ENCODE results near the gene B4GALT5.
A peak's percentile ranks its signal among the peaks of the same experiment; 100 is the strongest.

Gene B4GALT5

DNA sequence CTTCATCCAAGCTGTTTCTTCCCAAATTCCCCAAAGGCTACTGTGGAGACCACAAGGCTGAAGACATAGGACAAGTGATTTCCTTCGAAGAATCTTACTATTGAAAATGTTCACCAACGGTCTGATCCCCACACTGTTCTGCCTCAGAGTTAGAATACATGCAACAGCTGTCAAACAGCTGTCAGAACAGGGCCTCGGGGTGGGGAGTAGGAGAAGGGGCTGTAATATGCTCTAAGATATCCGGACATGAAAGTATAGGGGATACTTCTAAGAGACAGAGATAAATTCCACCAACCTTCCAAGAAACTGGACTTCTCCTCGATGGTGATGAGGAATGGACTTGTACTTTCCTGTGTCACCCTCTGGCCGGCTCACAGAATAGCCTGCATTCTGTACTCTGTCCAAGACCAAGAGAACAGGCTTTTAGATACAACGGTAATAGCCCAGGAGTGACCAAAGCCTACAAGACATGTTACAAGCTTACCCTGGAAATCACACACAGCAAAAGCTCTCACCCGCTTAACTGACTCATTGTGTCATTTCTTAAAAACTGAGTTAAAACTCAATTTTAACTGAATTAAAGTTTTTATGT, 76.5 kb downstream of the B4GALT5 start:
- DNase-seq (ENCODE audit: low read depth in 1 of 2, low spot score in 1 of 2) = no peak
- no peak overlapping the region for H3K4me3 ChIP-seq (replicated peaks; ENCODE audit: insufficient read depth, low read length)
- H3K27me3 ChIP-seq (ENCODE audit: insufficient read depth, poor library complexity, severe bottlenecking) = no peaks in the 10 kb centered on the region
- TF ChIP-seq POLR2AphosphoS5 (IDR thresholded peaks at IDR 0.05; ENCODE audit: low read depth) (no peak), GABPA (IDR thresholded peaks at IDR 0.05; ENCODE audit: low read depth) (no peak)
- TF ChIP-seq, protein P1, sequence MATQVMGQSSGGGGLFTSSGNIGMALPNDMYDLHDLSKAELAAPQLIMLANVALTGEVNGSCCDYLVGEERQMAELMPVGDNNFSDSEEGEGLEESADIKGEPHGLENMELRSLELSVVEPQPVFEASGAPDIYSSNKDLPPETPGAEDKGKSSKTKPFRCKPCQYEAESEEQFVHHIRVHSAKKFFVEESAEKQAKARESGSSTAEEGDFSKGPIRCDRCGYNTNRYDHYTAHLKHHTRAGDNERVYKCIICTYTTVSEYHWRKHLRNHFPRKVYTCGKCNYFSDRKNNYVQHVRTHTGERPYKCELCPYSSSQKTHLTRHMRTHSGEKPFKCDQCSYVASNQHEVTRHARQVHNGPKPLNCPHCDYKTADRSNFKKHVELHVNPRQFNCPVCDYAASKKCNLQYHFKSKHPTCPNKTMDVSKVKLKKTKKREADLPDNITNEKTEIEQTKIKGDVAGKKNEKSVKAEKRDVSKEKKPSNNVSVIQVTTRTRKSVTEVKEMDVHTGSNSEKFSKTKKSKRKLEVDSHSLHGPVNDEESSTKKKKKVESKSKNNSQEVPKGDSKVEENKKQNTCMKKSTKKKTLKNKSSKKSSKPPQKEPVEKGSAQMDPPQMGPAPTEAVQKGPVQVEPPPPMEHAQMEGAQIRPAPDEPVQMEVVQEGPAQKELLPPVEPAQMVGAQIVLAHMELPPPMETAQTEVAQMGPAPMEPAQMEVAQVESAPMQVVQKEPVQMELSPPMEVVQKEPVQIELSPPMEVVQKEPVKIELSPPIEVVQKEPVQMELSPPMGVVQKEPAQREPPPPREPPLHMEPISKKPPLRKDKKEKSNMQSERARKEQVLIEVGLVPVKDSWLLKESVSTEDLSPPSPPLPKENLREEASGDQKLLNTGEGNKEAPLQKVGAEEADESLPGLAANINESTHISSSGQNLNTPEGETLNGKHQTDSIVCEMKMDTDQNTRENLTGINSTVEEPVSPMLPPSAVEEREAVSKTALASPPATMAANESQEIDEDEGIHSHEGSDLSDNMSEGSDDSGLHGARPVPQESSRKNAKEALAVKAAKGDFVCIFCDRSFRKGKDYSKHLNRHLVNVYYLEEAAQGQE (IDR thresholded peaks at IDR 0.05; ENCODE audit: insufficient replicate concordance, low read depth) = no peak
- TF ChIP-seq, protein P2, sequence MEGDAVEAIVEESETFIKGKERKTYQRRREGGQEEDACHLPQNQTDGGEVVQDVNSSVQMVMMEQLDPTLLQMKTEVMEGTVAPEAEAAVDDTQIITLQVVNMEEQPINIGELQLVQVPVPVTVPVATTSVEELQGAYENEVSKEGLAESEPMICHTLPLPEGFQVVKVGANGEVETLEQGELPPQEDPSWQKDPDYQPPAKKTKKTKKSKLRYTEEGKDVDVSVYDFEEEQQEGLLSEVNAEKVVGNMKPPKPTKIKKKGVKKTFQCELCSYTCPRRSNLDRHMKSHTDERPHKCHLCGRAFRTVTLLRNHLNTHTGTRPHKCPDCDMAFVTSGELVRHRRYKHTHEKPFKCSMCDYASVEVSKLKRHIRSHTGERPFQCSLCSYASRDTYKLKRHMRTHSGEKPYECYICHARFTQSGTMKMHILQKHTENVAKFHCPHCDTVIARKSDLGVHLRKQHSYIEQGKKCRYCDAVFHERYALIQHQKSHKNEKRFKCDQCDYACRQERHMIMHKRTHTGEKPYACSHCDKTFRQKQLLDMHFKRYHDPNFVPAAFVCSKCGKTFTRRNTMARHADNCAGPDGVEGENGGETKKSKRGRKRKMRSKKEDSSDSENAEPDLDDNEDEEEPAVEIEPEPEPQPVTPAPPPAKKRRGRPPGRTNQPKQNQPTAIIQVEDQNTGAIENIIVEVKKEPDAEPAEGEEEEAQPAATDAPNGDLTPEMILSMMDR (IDR thresholded peaks at IDR 0.05; ENCODE audit: insufficient read depth, low read length) = no peak
- no peak overlapping the region for H3K27ac ChIP-seq (replicated peaks)

DNA sequence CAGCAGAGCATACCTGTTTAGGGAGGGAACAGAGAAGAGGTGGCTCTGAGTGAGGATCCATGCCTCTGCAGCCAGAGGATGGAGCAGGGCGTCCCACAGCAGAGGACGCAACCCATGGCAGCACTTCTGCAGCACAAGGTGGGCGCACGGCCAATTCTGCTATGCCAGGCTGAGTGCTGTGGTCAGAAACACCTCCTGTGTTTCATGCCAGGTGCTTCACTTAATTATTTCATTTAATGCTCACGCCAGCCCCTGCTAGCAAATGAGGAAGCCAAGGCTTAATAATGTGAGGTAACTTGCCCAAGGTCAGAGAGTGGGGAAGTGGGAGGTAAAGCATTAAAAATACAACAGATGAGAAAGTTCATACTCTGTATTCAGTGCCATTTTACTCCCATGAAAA, 77.2 kb downstream of the B4GALT5 start:
- H3K27ac ChIP-seq (replicated peaks) = no peak overlapping the region
- DNase-seq (ENCODE audit: low read depth in 1 of 2, low spot score in 1 of 2) = peak in 1 of 2 experiments; percentile 21
- no peaks in the 10 kb centered on the region for H3K27me3 ChIP-seq (ENCODE audit: insufficient read depth, poor library complexity, severe bottlenecking)
- H3K4me3 ChIP-seq (replicated peaks; ENCODE audit: insufficient read depth, low read length) = no peak overlapping the region
- TF ChIP-seq SPI1 (IDR thresholded peaks at IDR 0.05; ENCODE audit: borderline replicate concordance, low read depth) = peak; percentile 92
- TF ChIP-seq, protein P1 (IDR thresholded peaks at IDR 0.05; ENCODE audit: insufficient replicate concordance, low read depth) = no peak
- TF ChIP-seq GABPA (IDR thresholded peaks at IDR 0.05; ENCODE audit: low read depth) = no peak

DNA sequence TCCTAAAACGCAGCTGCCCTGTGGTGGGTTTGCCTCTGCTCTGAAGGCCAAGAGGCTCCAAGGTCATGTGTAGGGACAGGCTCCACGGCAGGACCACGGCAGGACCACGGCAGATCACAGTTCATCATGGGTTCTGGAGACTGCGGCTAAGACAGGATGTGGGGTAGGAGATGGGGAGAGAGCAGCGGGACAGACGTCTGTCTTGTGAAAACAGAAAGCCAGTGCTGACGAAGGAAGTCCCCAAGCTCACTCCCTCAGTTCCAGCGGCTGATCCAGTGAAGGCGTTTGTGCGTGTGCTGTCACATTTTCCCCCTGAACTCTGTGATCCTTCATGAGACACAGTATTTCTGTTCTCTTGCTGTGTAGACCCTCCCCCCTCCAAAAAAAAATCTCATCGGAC, 77.8 kb downstream of the B4GALT5 start:
- Histone ChIP-seq H3K27ac (replicated peaks) (no peak overlapping the region), H3K27me3 (ENCODE audit: insufficient read depth, poor library complexity, severe bottlenecking) (no peaks in the 10 kb centered on the region), H3K4me3 (replicated peaks; ENCODE audit: insufficient read depth, low read length) (no peak overlapping the region)
- no peak for DNase-seq (ENCODE audit: low read depth in 1 of 2, low spot score in 1 of 2)
- TF ChIP-seq SPI1 (IDR thresholded peaks at IDR 0.05; ENCODE audit: borderline replicate concordance, low read depth) = no peak
- TF ChIP-seq POLR2AphosphoS5 (IDR thresholded peaks at IDR 0.05; ENCODE audit: low read depth) = 0 out of 2 replicates have a peak, but pooled peaks have one; percentile 10

DNA sequence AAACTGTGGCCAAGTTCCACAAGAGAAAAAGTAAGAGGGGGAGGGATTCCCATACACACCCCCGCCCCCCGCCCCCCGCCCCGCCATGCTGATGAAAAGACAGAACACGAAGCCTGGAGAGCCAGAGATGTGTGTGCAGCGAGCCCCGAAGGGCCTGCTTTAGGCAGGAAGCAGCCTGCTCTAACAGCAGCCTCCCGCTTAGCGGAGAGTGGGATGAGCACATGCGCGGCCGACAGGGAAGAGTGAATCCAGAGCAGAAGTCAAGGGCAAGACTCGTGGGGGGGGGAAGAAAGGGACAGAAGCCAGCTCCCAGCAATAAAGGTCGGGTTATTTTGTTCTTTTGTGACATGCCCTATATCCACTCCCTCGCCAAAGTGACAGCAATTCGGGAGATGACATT, 78.5 kb downstream of the B4GALT5 start:
- H3K27me3 ChIP-seq (ENCODE audit: insufficient read depth, poor library complexity, severe bottlenecking) = no peaks in the 10 kb centered on the region
- DNase-seq (ENCODE audit: low read depth in 1 of 2, low spot score in 1 of 2) = no peak
- no peak overlapping the region for H3K27ac ChIP-seq (replicated peaks)
- TF ChIP-seq GABPA (IDR thresholded peaks at IDR 0.05; ENCODE audit: low read depth) (no peak), POLR2AphosphoS5 (IDR thresholded peaks at IDR 0.05; ENCODE audit: low read depth) (no peak), SPI1 (IDR thresholded peaks at IDR 0.05; ENCODE audit: borderline replicate concordance, low read depth) (no peak)
- TF ChIP-seq, protein P2 (IDR thresholded peaks at IDR 0.05; ENCODE audit: insufficient read depth, low read length) = no peak
- TF ChIP-seq, protein P1 (IDR thresholded peaks at IDR 0.05; ENCODE audit: insufficient replicate concordance, low read depth) = no peak
- H3K4me3 ChIP-seq (replicated peaks; ENCODE audit: insufficient read depth, low read length) = no peak overlapping the region
